Stimulated activated memory B cell treated with anti-CD40 and anti-IgM and Interleukin-4, amounts not matched to agents 10 μg/mL and 1 μg/mL and 100 μg/mL, for 72 hours (primary cell): Measurements from ENCODE around the gene IGFBP1.
"Not testable (repeated sequence)": the region's sequence is repeated elsewhere in the genome, so short reads cannot be mapped to it uniquely, and the experiment has no call there.

ENCODE experiments used
- ATAC-seq: fragments of 150-1000 bp; cut with Tn5 transposase; 2 replicates; pipeline ENCODE4 v1.10.0; 2021
- H3K27ac Mint-ChIP-seq: one replicate; pipeline ENCODE4 v1.8.0; 2022; ENCODE audit warnings: mild to moderate bottlenecking, mixed read lengths
- H3K27me3 Mint-ChIP-seq: one replicate; pipeline ENCODE4 v1.8.0; 2022; ENCODE audit warnings: mixed read lengths
- H3K36me3 Mint-ChIP-seq: one replicate; pipeline ENCODE4 v1.8.0; 2022; ENCODE audit warnings: mixed read lengths
- H3K4me1 Mint-ChIP-seq: one replicate; pipeline ENCODE4 v1.8.0; 2022; ENCODE audit warnings: mixed read lengths
- H3K4me3 Mint-ChIP-seq: one replicate; pipeline ENCODE4 v1.8.0; 2022; ENCODE audit warnings: mild to moderate bottlenecking, moderate library complexity, mixed read lengths
- H3K9me3 Mint-ChIP-seq: one replicate; pipeline ENCODE4 v1.8.0; 2022; ENCODE audit warnings: mixed read lengths

Gene IGFBP1

DNA sequence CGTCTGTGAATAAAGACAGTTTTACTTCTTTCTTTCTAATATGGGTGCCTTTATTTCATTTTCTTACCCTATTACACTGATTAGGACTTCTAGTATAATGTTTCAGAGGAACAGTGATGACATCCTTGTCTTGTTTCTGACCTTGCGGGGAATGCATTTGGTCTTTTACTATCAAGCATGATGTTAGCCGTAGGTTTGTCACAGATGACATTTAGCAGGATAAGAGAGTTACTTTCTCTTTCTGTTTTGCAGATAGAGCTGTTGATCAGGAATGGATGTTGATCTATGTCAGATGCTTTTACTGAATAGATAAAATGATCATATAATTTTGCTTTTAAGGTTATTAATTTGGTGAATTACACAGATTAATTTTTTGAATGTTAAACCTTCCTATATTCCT is 39.4 kb downstream of the IGFBP1 start:
- Mint-ChIP-seq H3K4me1 (peaks cover 8% of the 10 kb centered on the region), H3K27ac (no peak overlapping the region), H3K4me3 (no peak overlapping the region), H3K9me3 (no peaks in the 10 kb centered on the region), H3K36me3 (no peaks in the 10 kb centered on the region), H3K27me3 (peaks cover 21% of the 10 kb centered on the region)
- no peak for ATAC-seq

GRCh38 chr7:45930967-45931366 is 42.7 kb downstream of the IGFBP1 start:
- H3K27ac Mint-ChIP-seq = no peak overlapping the region
- no peaks in the 10 kb centered on the region for H3K9me3 Mint-ChIP-seq
- ATAC-seq = no peak
- no peak overlapping the region for H3K4me3 Mint-ChIP-seq
- no peaks in the 10 kb centered on the region for H3K4me1 Mint-ChIP-seq
- no peaks in the 10 kb centered on the region for H3K27me3 Mint-ChIP-seq
- H3K36me3 Mint-ChIP-seq = no peaks in the 10 kb centered on the region

DNA sequence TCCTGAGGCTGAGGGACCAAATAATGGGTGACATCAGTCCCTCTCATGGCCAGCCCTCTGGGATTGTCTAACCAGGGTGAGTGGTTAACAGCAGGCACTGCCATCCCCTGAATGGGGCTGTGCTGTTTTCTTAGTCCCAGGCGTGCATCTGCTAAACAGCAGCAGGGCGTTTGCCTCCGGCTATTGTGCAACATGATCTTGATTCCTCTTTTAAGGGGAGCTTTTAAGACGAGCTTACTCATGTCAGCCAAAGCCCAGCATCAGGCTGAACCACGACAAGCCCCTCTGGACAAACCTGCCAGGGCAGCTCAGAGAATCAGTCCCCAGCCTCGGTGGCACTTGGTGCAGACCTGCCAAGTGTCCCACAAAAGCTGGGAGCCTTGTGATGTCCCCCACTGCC is 49.0 kb downstream of the IGFBP1 start:
- Mint-ChIP-seq H3K36me3 (no peaks in the 10 kb centered on the region), H3K27ac (no peak overlapping the region), H3K4me1 (no peaks in the 10 kb centered on the region), H3K27me3 (peaks cover 9% of the 10 kb centered on the region), H3K4me3 (no peak overlapping the region), H3K9me3 (peaks cover 4% of the 10 kb centered on the region)
- no peak for ATAC-seq

GRCh38 chr7:45937862-45938261 is 49.6 kb downstream of the IGFBP1 start:
- no peak for ATAC-seq
- no peaks in the 10 kb centered on the region for H3K4me1 Mint-ChIP-seq
- H3K27ac Mint-ChIP-seq = no peak overlapping the region
- peaks cover 4% of the 10 kb centered on the region for H3K9me3 Mint-ChIP-seq
- no peaks in the 10 kb centered on the region for H3K36me3 Mint-ChIP-seq
- H3K4me3 Mint-ChIP-seq = no peak overlapping the region
- H3K27me3 Mint-ChIP-seq = peaks cover 9% of the 10 kb centered on the region

- Mint-ChIP-seq H3K27ac (no peak overlapping the region), H3K4me3 (no peak overlapping the region), H3K36me3 (no peaks in the 10 kb centered on the region), H3K4me1 (no peaks in the 10 kb centered on the region), H3K9me3 (peaks cover 4% of the 10 kb centered on the region), H3K27me3 (peaks cover 9% of the 10 kb centered on the region)
- ATAC-seq = no peak
These were observed 50.5 kb downstream of the IGFBP1 start for GRCh38 chr7:45938626-45939302.

GRCh38 chr7:45939574-45939973 is 51.3 kb downstream of the IGFBP1 start:
- H3K4me1 Mint-ChIP-seq = no peaks in the 10 kb centered on the region
- no peak for ATAC-seq

GRCh38 chr7:45940237-45940781 is 52.0 kb downstream of the IGFBP1 start:
- H3K4me1 Mint-ChIP-seq, H3K27me3 Mint-ChIP-seq, H3K9me3 Mint-ChIP-seq, H3K27ac Mint-ChIP-seq, ATAC-seq, H3K36me3 Mint-ChIP-seq: not testable (repeated sequence)
- peak overlapping the region; percentile 51 for H3K4me3 Mint-ChIP-seq

More at GRCh38 chr7:45939574-45939973, 51.3 kb downstream of the IGFBP1 start:
- Mint-ChIP-seq H3K27ac (no peak overlapping the region), H3K9me3 (peaks cover 4% of the 10 kb centered on the region), H3K4me3 (no peak overlapping the region), H3K27me3 (peaks cover 9% of the 10 kb centered on the region), H3K36me3 (no peaks in the 10 kb centered on the region)

DNA sequence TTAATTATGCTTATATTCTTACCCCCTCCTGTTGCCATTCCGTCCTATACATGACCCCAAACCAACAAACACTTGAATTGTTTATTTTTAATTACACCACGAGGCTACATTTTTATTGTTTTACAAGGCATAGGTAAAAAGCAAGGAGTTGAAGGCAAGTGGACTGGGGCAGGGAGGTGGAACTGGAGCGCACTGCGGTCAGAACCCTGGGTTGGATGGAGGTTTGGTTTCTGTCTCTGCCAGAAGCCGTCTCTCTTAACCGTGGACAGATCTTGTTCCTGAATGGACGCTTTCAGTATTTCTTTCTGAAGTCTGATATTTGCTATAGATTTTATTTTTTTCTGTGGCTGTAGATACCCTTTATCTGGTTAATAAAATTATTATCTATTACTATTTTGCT is 52.7 kb downstream of the IGFBP1 start:
- Mint-ChIP-seq H3K27ac (no peak overlapping the region), H3K4me3 (peak overlapping the region; percentile 4), H3K27me3 (peaks cover 9% of the 10 kb centered on the region), H3K9me3 (peaks cover 4% of the 10 kb centered on the region), H3K36me3 (no peaks in the 10 kb centered on the region), H3K4me1 (no peaks in the 10 kb centered on the region)
- ATAC-seq = no peak
